GM12873 (cell line): Measurements from ENCODE around the gene CELSR1.

Experiments used
- CTCF ChIP-seq: IDR thresholded peaks from 2 replicates; pipeline ENCODE4 v1.5.1; 2012; ENCODE audit warnings: low read depth, mild to moderate bottlenecking, moderate library complexity, low read length, control low read depth; ENCODE audit not compliant: insufficient read depth; ENCODE audit errors: missing control alignments

CELSR1 gene

GRCh38 chr22:46353483-46354105 lies 183.8 kb downstream of the CELSR1 start:
- TF ChIP-seq CTCF, result no peak

- TF ChIP-seq CTCF, result no peak
These were observed 184.6 kb downstream of the CELSR1 start for GRCh38 chr22:46352691-46353386.

DNA sequence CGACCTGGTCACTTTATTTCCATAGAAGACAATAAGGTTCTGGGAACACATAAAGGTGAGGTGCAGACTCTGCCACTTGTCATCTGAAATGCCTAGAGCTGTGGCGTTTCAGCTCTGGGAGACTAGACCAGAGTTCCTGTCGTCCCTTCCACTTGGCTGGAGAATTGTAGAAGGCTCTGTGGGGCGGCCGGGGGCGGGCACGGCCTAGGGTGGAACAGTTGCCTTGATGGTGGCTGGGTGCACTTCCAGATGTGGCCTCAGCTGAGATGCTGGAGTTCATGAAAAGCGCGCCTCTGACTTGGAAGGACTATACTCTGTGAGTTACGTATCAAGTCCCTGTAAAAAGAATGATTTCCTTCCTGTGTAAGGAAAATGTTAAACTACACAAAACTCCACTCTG lies 185.1 kb downstream of the CELSR1 start:
- TF ChIP-seq CTCF, result no peak

GRCh38 chr22:46351767-46352166 lies 185.7 kb downstream of the CELSR1 start:
- no peak for TF ChIP-seq CTCF

GRCh38 chr22:46351131-46351735 lies 186.2 kb downstream of the CELSR1 start:
- no peak for TF ChIP-seq CTCF

DNA sequence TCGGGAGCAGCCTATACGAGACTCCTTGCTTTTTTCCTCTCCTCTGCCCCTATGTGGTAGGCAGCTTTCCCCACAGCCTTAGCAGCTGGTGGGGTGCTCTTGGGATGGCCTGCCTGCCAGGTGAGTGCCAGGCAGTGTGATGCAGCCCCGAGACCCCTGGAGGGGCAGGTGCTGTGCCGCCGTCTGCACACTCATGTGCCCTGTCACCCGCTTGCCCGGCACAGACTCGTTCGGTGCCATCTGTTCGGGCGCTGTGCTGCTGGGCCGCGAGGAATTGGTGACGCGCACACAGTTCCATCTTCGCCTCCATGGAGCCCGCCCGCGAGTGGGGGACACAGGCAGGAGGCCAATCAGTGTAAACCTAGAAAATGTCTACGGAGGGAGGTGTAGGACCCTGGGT lies 186.8 kb downstream of the CELSR1 start:
- no peak for TF ChIP-seq CTCF

- no peak for TF ChIP-seq CTCF
These were observed 187.3 kb downstream of the CELSR1 start for GRCh38 chr22:46350121-46350520.
